ENCODE measurements around the gene LRRC28.

DNA sequence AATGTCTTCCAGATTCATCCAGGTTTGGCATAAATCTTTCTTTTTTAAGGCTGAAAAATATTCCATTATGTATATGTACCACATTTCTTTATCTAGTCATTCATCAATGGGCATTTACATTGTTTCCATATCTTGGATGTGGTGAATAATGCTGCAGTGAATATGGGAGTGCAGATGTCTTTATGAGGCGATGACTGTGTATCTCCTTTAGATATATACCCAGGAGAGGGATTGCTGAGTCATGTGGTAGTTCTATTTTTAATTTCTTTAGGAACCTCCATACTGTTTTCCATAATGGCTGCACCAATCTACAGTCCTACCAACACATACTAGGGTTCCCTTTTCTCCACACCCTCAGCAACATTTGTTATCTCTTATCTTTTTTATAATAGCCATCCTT lies 96.3 kb downstream of the LRRC28 start:
- TF ChIP-seq NR3C1 (CRISPR knock-in tag; IDR thresholded peaks at IDR 0.05): no peak
- no peak for TF ChIP-seq MYC (IDR thresholded peaks at IDR 0.05; ENCODE audit: low read depth, low read length)
- no peak for TF ChIP-seq MYC (CRISPR knock-in tag; IDR thresholded peaks at IDR 0.05; ENCODE audit: borderline replicate concordance, low read depth)
- TF ChIP-seq XRCC5 (IDR thresholded peaks at IDR 0.05; ENCODE audit: low read depth, low read length): no peak
- TF ChIP-seq SPI1 (IDR thresholded peaks at IDR 0.05; ENCODE audit: borderline replicate concordance, low read depth, low read length): no peak
- no peak for TF ChIP-seq PTRF (tag; IDR thresholded peaks at IDR 0.05)
- no peak for TF ChIP-seq EP400 (IDR thresholded peaks at IDR 0.05)
- TF ChIP-seq, protein P1, sequence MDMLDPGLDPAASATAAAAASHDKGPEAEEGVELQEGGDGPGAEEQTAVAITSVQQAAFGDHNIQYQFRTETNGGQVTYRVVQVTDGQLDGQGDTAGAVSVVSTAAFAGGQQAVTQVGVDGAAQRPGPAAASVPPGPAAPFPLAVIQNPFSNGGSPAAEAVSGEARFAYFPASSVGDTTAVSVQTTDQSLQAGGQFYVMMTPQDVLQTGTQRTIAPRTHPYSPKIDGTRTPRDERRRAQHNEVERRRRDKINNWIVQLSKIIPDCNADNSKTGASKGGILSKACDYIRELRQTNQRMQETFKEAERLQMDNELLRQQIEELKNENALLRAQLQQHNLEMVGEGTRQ (CRISPR knock-in tag; IDR thresholded peaks at IDR 0.05): no peak
- TF ChIP-seq, protein P2, sequence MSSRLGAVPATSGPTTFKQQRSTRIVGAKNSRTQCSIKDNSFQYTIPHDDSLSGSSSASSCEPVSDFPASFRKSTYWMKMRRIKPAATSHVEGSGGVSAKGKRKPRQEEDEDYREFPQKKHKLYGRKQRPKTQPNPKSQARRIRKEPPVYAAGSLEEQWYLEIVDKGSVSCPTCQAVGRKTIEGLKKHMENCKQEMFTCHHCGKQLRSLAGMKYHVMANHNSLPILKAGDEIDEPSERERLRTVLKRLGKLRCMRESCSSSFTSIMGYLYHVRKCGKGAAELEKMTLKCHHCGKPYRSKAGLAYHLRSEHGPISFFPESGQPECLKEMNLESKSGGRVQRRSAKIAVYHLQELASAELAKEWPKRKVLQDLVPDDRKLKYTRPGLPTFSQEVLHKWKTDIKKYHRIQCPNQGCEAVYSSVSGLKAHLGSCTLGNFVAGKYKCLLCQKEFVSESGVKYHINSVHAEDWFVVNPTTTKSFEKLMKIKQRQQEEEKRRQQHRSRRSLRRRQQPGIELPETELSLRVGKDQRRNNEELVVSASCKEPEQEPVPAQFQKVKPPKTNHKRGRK (tag; IDR thresholded peaks at IDR 0.05): no peak
- TF ChIP-seq, protein P3, sequence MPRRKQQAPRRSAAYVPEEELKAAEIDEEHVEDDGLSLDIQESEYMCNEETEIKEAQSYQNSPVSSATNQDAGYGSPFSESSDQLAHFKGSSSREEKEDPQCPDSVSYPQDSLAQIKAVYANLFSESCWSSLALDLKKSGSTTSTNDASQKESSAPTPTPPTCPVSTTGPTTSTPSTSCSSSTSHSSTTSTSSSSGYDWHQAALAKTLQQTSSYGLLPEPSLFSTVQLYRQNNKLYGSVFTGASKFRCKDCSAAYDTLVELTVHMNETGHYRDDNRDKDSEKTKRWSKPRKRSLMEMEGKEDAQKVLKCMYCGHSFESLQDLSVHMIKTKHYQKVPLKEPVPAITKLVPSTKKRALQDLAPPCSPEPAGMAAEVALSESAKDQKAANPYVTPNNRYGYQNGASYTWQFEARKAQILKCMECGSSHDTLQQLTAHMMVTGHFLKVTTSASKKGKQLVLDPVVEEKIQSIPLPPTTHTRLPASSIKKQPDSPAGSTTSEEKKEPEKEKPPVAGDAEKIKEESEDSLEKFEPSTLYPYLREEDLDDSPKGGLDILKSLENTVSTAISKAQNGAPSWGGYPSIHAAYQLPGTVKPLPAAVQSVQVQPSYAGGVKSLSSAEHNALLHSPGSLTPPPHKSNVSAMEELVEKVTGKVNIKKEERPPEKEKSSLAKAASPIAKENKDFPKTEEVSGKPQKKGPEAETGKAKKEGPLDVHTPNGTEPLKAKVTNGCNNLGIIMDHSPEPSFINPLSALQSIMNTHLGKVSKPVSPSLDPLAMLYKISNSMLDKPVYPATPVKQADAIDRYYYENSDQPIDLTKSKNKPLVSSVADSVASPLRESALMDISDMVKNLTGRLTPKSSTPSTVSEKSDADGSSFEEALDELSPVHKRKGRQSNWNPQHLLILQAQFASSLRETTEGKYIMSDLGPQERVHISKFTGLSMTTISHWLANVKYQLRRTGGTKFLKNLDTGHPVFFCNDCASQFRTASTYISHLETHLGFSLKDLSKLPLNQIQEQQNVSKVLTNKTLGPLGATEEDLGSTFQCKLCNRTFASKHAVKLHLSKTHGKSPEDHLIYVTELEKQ (CRISPR knock-in tag; IDR thresholded peaks at IDR 0.05): no peak
- TF ChIP-seq, protein P4, sequence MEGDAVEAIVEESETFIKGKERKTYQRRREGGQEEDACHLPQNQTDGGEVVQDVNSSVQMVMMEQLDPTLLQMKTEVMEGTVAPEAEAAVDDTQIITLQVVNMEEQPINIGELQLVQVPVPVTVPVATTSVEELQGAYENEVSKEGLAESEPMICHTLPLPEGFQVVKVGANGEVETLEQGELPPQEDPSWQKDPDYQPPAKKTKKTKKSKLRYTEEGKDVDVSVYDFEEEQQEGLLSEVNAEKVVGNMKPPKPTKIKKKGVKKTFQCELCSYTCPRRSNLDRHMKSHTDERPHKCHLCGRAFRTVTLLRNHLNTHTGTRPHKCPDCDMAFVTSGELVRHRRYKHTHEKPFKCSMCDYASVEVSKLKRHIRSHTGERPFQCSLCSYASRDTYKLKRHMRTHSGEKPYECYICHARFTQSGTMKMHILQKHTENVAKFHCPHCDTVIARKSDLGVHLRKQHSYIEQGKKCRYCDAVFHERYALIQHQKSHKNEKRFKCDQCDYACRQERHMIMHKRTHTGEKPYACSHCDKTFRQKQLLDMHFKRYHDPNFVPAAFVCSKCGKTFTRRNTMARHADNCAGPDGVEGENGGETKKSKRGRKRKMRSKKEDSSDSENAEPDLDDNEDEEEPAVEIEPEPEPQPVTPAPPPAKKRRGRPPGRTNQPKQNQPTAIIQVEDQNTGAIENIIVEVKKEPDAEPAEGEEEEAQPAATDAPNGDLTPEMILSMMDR (IDR thresholded peaks at IDR 0.05 in 2 of 3, conservative IDR thresholded peaks at IDR 0.05 in 1 of 3; ENCODE audit: insufficient read depth in 2 of 3, low read depth in 1 of 3, low read length in 3 of 3): no peak
- TF ChIP-seq SP1 (CRISPR knock-in tag; IDR thresholded peaks at IDR 0.05): no peak

Measured in K562 (cell line).